Calu3 (cell line): Measurements from ENCODE around the gene PARVB. TPM values are rescaled to one million over a fixed set of nuclear protein-coding genes. Genes with fewer than 3 reads are reported as not detected.

Source experiments
- BruUV-seq: library from RNA; stranded (reverse); fragments of 400-500 nt; replicated peaks from 2 replicates; lab custom pipeline; 2021; lab: Mats Ljungman, UMichigan
- CTCF ChIA-PET: fragments of 300-600 bp; sonication (Branson Sonifier 250); formaldehyde crosslinking; loops from one replicate; lab custom pipeline; 2022; ENCODE audit warnings: antibody characterized with exemption; lab: Charles Lee
- DNase-seq: peaks from one replicate; pipeline ENCODE4 v3.0.0; 2022
- H3K27ac Mint-ChIP-seq: one replicate; pipeline ENCODE4 v1.8.0; 2022; ENCODE audit warnings: mixed read lengths; ENCODE audit not compliant: unreplicated experiment
- H3K27me3 Mint-ChIP-seq: one replicate; pipeline ENCODE4 v1.8.0; 2022; ENCODE audit warnings: mixed read lengths; ENCODE audit not compliant: unreplicated experiment
- H3K36me3 Mint-ChIP-seq: one replicate; pipeline ENCODE4 v1.8.0; 2022; ENCODE audit warnings: mild to moderate bottlenecking, moderate library complexity, mixed read lengths; ENCODE audit not compliant: insufficient read depth, unreplicated experiment
- H3K4me1 Mint-ChIP-seq: one replicate; pipeline ENCODE4 v1.8.0; 2022; ENCODE audit warnings: mild to moderate bottlenecking, low read depth, mixed read lengths; ENCODE audit not compliant: unreplicated experiment
- H3K4me3 Mint-ChIP-seq: one replicate; pipeline ENCODE4 v1.8.0; 2022; ENCODE audit warnings: mild to moderate bottlenecking, low read depth, moderate library complexity, mixed read lengths; ENCODE audit not compliant: unreplicated experiment
- H3K9me3 Mint-ChIP-seq: one replicate; pipeline ENCODE4 v1.8.0; 2022; ENCODE audit warnings: low read depth, mixed read lengths; ENCODE audit not compliant: unreplicated experiment
- CTCF ChIP-seq: fragments of 200-600 bp; IDR thresholded peaks from one replicate; pipeline ENCODE4 v1.8.0; 2022; ENCODE audit warnings: antibody characterized with exemption; ENCODE audit not compliant: unreplicated experiment
- intact Hi-C: fragments of 100-400 bp; cut with micrococcal nuclease; formaldehyde crosslinking; loops from one replicate; pipeline ENCODE4 v1.10.0; 2022; ENCODE audit not compliant: unreplicated experiment
- total RNA-seq: library from RNA; stranded (reverse); gene quantifications from 2 replicates; pipeline ENCODE4 v1.2.3, GENCODE V29; 2022

Gene PARVB
- total RNA-seq, 1 experiment from 2014 or later: 15.6 TPM

GRCh38 chr22:44155115-44155514 is 131.0 kb downstream of the PARVB start:
- Mint-ChIP-seq H3K9me3 (no peaks in the 10 kb centered on the region), H3K36me3 (no peaks in the 10 kb centered on the region)
- no TSS peak for BruUV-seq

GRCh38 chr22:44157916-44158618 is 134.0 kb downstream of the PARVB start:
- CTCF ChIA-PET: no interaction called here
- DNase-seq: no peak
- no peak overlapping the region for H3K27ac Mint-ChIP-seq
- H3K9me3 Mint-ChIP-seq: no peaks in the 10 kb centered on the region
- intact Hi-C loops: no loop called here
- no peaks in the 10 kb centered on the region for H3K27me3 Mint-ChIP-seq
- TF ChIP-seq CTCF: no peak
- H3K4me1 Mint-ChIP-seq: no peaks in the 10 kb centered on the region
- no TSS peak for BruUV-seq
- no peaks in the 10 kb centered on the region for H3K36me3 Mint-ChIP-seq
- H3K4me3 Mint-ChIP-seq: no peak overlapping the region

More at GRCh38 chr22:44155115-44155514, 131.0 kb downstream of the PARVB start:
- no peak for DNase-seq
- Mint-ChIP-seq H3K27me3 (no peaks in the 10 kb centered on the region), H3K27ac (no peak overlapping the region), H3K4me3 (no peak overlapping the region), H3K4me1 (no peaks in the 10 kb centered on the region)
- TF ChIP-seq CTCF: no peak
- intact Hi-C loops: no loop called here
- CTCF ChIA-PET: no interaction called here

- H3K36me3 Mint-ChIP-seq: no peaks in the 10 kb centered on the region
- CTCF ChIA-PET: no interaction called here
- BruUV-seq: no TSS peak
- no peak for DNase-seq
- TF ChIP-seq CTCF: no peak
- intact Hi-C loops: no loop called here
- H3K4me1 Mint-ChIP-seq: no peaks in the 10 kb centered on the region
- H3K9me3 Mint-ChIP-seq: no peaks in the 10 kb centered on the region
- no peak overlapping the region for H3K4me3 Mint-ChIP-seq
- H3K27me3 Mint-ChIP-seq: no peaks in the 10 kb centered on the region
- no peak overlapping the region for H3K27ac Mint-ChIP-seq
Observed at GRCh38 chr22:44158816-44159215, 134.7 kb downstream of the PARVB start.

- Mint-ChIP-seq H3K4me3 (no peak overlapping the region), H3K27ac (no peak overlapping the region), H3K9me3 (no peaks in the 10 kb centered on the region), H3K36me3 (no peaks in the 10 kb centered on the region), H3K27me3 (no peaks in the 10 kb centered on the region), H3K4me1 (no peaks in the 10 kb centered on the region)
- intact Hi-C loops: no loop called here
- DNase-seq: no peak
- CTCF ChIA-PET: no interaction called here
- BruUV-seq: no TSS peak
- no peak for TF ChIP-seq CTCF
Observed at GRCh38 chr22:44159221-44159620, 135.1 kb downstream of the PARVB start.
